GM18499 (cell line): ENCODE data around the gene UXT.
"Not testable (repeated sequence)": the region's sequence is repeated elsewhere in the genome, so short reads cannot be mapped to it uniquely, and the experiment has no call there.

Experiments
- ATAC-seq: cut with Tn5 transposase; IDR thresholded peaks from one replicate; pipeline ENCODE4 v1.9.1; 2021; ENCODE audit warnings: moderate number of reproducible peaks; ENCODE audit not compliant: insufficient read depth, unreplicated experiment

The UXT gene

GRCh38 chrX:47620303-47620685 is 38.7 kb downstream of the UXT start:
- no peak for ATAC-seq

- ATAC-seq, result no peak
Observed at GRCh38 chrX:47619486-47620302, 39.3 kb downstream of the UXT start, which contains the start of gene SYN1. Gene SYN1 (minus strand): TSS chrX:47619857. CDS start chrX:47619728, 129 bp downstream.

GRCh38 chrX:47618923-47619485 is 40.0 kb downstream of the UXT start:
- ATAC-seq, result no peak

GRCh38 chrX:47614618-47615017 is 44.4 kb downstream of the UXT start:
- ATAC-seq, result no peak

- ATAC-seq, result no peak
Observed at GRCh38 chrX:47613082-47613481, 45.9 kb downstream of the UXT start.

- no peak for ATAC-seq
Observed at GRCh38 chrX:47612418-47612817, 46.6 kb downstream of the UXT start.

GRCh38 chrX:47611926-47612325 is 47.1 kb downstream of the UXT start:
- no peak for ATAC-seq

GRCh38 chrX:47611489-47611888 is 47.5 kb downstream of the UXT start:
- ATAC-seq, result no peak

- no peak for ATAC-seq
Observed at GRCh38 chrX:47610511-47610910, 48.5 kb downstream of the UXT start.

GRCh38 chrX:47608130-47608810 is 50.7 kb downstream of the UXT start:
- ATAC-seq, result no peak

- ATAC-seq, result no peak
Observed at GRCh38 chrX:47607091-47607490, 51.9 kb downstream of the UXT start.

- no peak for ATAC-seq
Observed at GRCh38 chrX:47605024-47605423, 54.0 kb downstream of the UXT start.

GRCh38 chrX:47603125-47603524 is 55.9 kb downstream of the UXT start:
- not testable (repeated sequence) for ATAC-seq
